HFF-Myc (cell line): ENCODE measurements around the gene FANCC.

Source experiments
- DNase-seq: peaks from one replicate; pipeline ENCODE4 v3.0.0-alpha.2; 2011; ENCODE audit warnings: low read depth; ENCODE audit errors: extremely low read depth
- H3K4me3 ChIP-seq: replicated peaks from 2 replicates; pipeline ENCODE4 v1.5.1; 2011; ENCODE audit warnings: low read depth, mild to moderate bottlenecking, control low read depth, low read length
- TF ChIP-seq, protein P1 (sequence below): IDR thresholded peaks from 2 replicates; pipeline ENCODE4 v1.5.1; 2012; ENCODE audit warnings: mild to moderate bottlenecking, low read depth, low read length, control low read depth; ENCODE audit errors: missing control alignments

FANCC gene

DNA sequence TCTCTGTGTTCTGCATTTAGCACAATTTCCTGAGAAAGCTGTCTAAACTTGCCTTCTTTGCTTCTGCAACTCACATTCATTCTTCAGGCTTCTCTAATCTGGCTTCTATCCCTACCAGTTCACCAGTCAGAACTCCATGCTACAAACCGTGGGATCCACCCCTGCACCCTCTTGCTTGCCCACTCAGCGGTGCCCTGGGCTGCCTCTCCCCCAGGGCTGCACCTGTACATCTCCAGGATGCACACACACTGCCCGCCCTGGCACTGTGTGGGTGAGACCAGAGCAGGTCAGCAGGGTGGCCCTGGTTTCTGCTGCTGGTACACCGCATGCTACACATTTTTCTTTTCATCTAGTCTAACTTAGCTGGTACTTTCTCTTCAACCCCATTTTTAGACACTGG lies 127.1 kb downstream of the FANCC start:
- TF ChIP-seq, protein P1, sequence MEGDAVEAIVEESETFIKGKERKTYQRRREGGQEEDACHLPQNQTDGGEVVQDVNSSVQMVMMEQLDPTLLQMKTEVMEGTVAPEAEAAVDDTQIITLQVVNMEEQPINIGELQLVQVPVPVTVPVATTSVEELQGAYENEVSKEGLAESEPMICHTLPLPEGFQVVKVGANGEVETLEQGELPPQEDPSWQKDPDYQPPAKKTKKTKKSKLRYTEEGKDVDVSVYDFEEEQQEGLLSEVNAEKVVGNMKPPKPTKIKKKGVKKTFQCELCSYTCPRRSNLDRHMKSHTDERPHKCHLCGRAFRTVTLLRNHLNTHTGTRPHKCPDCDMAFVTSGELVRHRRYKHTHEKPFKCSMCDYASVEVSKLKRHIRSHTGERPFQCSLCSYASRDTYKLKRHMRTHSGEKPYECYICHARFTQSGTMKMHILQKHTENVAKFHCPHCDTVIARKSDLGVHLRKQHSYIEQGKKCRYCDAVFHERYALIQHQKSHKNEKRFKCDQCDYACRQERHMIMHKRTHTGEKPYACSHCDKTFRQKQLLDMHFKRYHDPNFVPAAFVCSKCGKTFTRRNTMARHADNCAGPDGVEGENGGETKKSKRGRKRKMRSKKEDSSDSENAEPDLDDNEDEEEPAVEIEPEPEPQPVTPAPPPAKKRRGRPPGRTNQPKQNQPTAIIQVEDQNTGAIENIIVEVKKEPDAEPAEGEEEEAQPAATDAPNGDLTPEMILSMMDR, result no peak
- no peak for DNase-seq
- no peak overlapping the region for H3K4me3 ChIP-seq

DNA sequence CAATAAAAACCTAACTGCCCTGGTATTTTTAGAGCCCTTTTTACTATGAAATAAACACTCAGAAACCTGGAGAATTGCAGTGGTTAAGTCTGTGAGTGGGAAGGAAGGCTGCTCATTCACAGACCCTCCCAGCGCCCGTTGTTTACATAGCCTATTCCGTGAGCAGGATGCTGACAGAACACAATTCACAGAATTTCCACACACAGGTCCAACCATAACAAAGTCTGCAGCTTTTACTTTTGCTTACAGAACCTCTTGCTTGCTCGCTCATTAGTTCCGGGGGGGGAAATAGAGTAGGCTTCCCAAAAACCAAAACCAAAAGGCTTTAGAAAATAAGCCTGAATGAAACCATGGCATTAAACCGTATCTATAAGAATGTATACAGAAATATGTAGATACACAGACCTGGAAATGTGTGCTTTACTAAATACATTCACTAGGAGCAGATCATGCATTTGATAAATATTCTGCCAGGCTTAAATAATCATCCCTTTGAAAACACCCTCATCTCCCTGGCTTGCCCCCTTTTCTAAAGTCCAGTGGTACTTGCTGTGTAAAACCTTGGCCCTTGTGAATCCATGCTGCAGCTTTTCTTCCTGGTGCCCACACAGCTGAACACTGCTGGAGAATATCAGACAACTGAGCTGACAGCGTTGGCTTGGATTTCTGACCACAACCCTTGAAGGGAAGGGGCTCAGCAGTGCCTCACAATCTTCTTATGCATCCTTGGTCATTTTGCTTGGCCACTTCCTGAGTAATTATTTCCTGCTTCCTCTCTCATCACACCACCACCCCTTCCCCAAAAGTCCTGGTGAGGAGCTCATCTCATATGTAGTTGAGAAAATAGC lies 128.0 kb downstream of the FANCC start:
- TF ChIP-seq, protein P1, result no peak
- no peak for DNase-seq

DNA sequence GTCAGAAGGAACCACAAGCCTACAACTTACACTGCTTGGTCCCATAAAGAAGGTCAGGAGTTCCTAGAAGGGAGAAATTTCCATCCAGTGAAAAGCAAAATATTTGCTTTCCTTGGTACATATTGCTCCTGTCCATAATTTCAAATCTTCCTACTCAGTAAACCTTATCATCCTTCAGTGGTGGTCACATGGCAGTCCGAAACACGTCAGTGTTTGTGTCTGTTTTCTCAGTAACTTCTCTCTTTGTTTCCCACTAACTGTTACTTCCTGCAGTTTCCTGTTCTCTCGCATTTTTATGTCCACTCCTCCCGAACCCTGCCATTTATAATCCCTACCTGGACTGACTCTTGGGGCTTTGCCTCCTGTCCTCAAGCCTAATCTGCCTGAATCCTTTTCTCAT lies 129.1 kb downstream of the FANCC start:
- H3K4me3 ChIP-seq, result no peak overlapping the region
- TF ChIP-seq, protein P1, result no peak
- DNase-seq, result no peak

More for the DNA sequence above, 128.0 kb downstream of the FANCC start:
- H3K4me3 ChIP-seq, result no peak overlapping the region

DNA sequence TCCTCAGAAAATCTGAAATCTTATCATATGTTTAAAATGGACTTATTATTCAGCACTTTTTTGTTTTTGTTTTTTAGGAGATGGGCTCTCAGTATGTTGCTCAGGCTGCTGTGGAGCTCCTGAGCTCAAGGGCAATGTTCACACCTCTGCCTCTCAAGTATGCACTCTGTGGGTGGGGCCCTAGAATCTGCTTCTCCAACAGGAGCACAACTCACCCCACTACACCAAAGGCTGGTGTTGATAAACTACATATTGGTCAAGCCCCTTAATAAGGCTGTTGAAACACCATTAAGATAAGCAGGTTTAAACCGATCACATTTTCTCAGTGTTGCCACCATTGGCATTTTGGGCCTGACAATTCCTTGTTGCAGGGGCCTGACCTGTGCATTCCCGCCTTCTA lies 131.6 kb downstream of the FANCC start:
- H3K4me3 ChIP-seq, result no peak overlapping the region
- TF ChIP-seq, protein P1, result no peak
- no peak for DNase-seq

DNA sequence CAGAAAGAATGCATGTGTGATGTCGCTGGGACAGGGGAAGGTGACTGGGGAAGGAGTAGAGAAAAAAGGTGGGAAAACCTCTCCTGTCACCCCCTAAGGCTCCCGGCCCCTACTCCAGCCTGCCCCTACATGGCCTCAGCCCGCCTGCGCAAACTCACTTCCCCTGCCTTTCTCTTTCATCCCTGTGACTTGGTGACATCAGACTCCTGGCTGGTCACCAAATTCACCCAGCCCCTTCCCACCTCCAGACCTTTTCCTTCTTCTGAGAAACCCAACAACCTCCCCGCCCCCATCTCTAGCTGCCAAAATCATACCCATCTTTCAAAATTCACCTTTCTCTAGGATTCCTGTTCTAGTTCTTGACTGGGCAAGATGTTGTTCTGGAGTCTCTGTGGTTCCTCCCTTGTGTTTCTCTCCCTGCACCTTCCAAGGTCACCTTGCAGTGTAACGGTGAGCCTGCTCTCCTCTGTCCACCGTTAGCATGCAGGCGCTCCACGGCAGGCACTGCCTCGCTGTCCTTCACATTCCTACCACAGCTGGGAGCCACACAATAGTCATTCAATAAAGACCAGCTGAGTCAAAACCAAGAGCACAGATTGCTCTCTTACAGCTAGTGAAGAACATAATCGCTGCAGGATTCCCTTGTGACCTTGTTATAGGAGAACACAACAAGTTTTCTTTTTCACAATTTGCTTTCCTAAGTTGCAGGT lies 134.5 kb downstream of the FANCC start:
- H3K4me3 ChIP-seq, result no peak overlapping the region
- TF ChIP-seq, protein P1, result no peak
- no peak for DNase-seq

DNA sequence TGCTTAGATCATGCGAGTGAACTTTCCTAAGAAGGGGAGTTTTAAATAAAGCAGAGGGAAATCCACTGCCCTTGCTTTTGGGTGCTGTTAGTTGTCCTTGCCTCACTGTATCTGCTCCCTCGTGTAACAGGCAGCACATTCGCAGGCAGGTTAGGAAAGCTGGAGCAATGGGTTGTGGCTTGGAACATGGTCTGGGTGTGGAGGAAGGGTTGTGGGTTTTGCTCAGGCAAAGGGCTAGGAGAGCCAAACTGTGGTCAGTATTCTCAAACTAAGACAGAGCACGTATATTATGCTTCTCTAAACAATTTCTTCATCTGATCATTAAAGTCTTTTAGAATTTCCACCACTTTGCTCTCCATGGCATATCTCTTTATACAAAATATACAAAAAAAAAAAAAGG lies 135.7 kb downstream of the FANCC start:
- no peak for DNase-seq
- H3K4me3 ChIP-seq, result no peak overlapping the region
- TF ChIP-seq, protein P1, result no peak
